ENCODE results near the gene GRAMD1B. TPM values are rescaled to one million over a fixed set of nuclear protein-coding genes. Genes with fewer than 3 reads are reported as not detected.

The GRAMD1B gene
- polyA plus RNA-seq, 2 of the 4 experiments (the other 2 are of a cell fraction) = 55.5 to 108 TPM

DNA sequence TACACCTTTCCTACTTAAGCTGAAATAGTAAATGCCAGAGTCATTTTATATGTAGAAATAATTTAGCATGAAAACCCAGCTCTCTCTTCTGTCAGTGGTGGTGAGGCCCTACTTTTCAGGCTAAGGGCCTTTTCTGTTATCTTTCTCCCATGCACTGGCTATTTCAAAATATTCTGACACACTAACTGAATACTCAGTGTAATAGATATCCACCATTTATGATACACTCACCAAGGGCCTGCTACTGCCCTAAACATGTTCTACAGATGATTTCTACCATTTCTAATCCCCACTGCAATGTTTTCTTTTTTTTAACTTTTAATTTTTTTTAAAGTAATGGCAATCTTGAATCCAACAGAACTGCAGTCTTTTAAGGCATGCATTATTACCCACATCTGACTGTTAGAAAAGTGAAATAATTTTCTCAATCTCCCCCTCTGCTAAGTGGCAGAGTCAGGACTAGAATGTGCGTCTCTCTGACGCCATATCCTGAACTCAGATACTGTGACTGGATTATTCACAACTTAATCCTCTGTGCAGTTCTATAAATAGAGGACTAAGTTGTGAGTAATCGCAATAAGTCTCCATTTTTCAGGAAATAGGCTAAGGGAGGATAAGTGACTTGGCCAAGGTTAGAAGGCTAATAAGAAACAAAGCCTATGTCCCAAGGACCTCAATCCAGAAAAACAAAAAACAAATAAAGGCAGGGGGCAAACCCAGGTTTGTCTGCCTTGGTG lies 44.0 kb downstream of the GRAMD1B start:
- peak overlapping the region; percentile 92 to 96 for H3K27ac ChIP-seq
- POLR2A ChIA-PET = no interaction called here
- peak; percentile 50 to 70 for DNase-seq (ENCODE audit: low read depth in 1 of 2, low spot score in 1 of 2)
- WGBS (ENCODE audit: missing lambda C conversion rate) = 6% methylated on average over 3 of the region's 3 CpGs
- TF ChIP-seq JUNB (IDR thresholded peaks at IDR 0.05) = peak; percentile 49; the same call in 1 of the 2 replicates
- TF ChIP-seq, protein P1, sequence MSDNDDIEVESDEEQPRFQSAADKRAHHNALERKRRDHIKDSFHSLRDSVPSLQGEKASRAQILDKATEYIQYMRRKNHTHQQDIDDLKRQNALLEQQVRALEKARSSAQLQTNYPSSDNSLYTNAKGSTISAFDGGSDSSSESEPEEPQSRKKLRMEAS (IDR thresholded peaks at IDR 0.05) = no peak
- peak; percentile 51 to 62; a peak in 3 of 5 replicates for TF ChIP-seq EP300 (IDR thresholded peaks at IDR 0.05)
- peak; percentile 29 to 38; a peak in 1 of 5 replicates for TF ChIP-seq JUN (IDR thresholded peaks at IDR 0.05)
- TF ChIP-seq, protein P2, sequence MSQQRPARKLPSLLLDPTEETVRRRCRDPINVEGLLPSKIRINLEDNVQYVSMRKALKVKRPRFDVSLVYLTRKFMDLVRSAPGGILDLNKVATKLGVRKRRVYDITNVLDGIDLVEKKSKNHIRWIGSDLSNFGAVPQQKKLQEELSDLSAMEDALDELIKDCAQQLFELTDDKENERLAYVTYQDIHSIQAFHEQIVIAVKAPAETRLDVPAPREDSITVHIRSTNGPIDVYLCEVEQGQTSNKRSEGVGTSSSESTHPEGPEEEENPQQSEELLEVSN (IDR thresholded peaks at IDR 0.05; ENCODE audit: borderline replicate concordance, low read depth) = no peak
- no peak for TF ChIP-seq FOSL2 (IDR thresholded peaks at IDR 0.05)
- peak; percentile 72 for TF ChIP-seq FOSL2 (CRISPR knock-in tag; IDR thresholded peaks at IDR 0.05)
- peak; percentile 51; the same call in 1 of the 2 replicates for TF ChIP-seq GATA3 (IDR thresholded peaks at IDR 0.05; ENCODE audit: borderline replicate concordance)
- FAIRE-seq = no peak
- ATAC-seq = peak; percentile 69 to 79
- peak overlapping the region; percentile 75 for H3K4me2 ChIP-seq
- no peaks in the 10 kb centered on the region for H3K9me3 ChIP-seq
- H3K4me3 ChIP-seq = no peak overlapping the region
- CTCF ChIA-PET = interaction anchor here (0.6 to 7.9 kb wide), 10 partner anchors 10 to 371 kb away, joined by 3 to 147 read pairs (median 5); no protein-coding TSS in a partner anchor
- H3K4me1 ChIP-seq = peaks cover 98% of the 10 kb centered on the region

DNA sequence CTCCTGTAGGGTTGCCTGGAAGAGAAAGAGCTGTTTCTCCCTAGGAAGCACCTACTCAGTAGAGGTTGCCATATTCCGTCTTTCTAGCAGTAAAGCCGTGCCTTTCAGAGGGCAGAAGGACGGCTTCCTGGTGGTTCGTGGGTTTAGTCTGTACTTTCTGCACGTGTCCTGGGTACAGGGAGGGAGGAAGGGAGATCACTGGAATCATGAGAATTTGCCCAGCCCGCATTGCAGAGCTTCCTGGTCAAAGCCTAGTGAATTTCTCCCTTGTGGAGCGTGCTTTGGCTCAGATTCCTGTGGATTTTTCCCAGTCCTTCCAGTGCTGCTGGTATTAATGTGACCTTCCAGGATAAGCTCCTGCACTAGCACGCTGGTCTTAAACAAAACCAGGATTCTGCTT lies 44.9 kb downstream of the GRAMD1B start:
- POLR2A ChIA-PET = interaction anchor here (1.0 kb wide), 1 partner anchor 21 kb away, joined by 3 read pairs; no protein-coding TSS in a partner anchor
- no peak for FAIRE-seq
- peak overlapping the region; percentile 92 to 96 for H3K27ac ChIP-seq

DNA sequence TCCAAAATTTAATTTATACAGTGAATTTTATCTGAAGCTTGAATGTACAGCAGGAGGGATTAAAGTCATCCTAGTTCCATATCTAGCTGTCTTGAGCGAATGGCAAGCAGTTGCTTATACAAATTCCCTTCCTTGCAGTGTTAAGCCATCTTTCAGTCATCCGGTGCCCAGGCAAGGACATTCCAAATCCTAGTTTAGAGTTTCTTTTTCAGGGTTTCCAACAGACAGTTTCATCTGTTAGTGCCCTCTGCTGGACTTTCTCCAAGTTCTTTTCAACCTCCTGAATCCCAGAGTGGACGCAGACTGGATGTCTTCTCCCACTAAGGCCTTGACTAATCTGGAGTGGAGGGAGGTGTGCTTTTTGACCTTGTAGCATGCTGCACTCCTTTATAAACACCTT lies 45.4 kb downstream of the GRAMD1B start:
- peaks cover 96% of the 10 kb centered on the region for H3K4me1 ChIP-seq
- no peaks in the 10 kb centered on the region for H3K9me3 ChIP-seq
- DNase-seq (ENCODE audit: low read depth in 1 of 2, low spot score in 1 of 2) (peak; percentile 22 to 58), ATAC-seq (peak; percentile 53 to 70), FAIRE-seq (no peak)
- no peak overlapping the region for H3K4me3 ChIP-seq
- POLR2A ChIA-PET = interaction anchor here (0.6 to 1.0 kb wide), 2 partner anchors 21 to 413 kb away, joined by 3 read pairs; no protein-coding TSS in a partner anchor
- no peak for TF ChIP-seq ESRRA (IDR thresholded peaks at IDR 0.05; ENCODE audit: borderline replicate concordance, low read length)
- no peak for TF ChIP-seq NPAS2 (CRISPR knock-in tag; IDR thresholded peaks at IDR 0.05; ENCODE audit: borderline replicate concordance)
- TF ChIP-seq, protein P1 (IDR thresholded peaks at IDR 0.05) = no peak
- TF ChIP-seq, protein P3, sequence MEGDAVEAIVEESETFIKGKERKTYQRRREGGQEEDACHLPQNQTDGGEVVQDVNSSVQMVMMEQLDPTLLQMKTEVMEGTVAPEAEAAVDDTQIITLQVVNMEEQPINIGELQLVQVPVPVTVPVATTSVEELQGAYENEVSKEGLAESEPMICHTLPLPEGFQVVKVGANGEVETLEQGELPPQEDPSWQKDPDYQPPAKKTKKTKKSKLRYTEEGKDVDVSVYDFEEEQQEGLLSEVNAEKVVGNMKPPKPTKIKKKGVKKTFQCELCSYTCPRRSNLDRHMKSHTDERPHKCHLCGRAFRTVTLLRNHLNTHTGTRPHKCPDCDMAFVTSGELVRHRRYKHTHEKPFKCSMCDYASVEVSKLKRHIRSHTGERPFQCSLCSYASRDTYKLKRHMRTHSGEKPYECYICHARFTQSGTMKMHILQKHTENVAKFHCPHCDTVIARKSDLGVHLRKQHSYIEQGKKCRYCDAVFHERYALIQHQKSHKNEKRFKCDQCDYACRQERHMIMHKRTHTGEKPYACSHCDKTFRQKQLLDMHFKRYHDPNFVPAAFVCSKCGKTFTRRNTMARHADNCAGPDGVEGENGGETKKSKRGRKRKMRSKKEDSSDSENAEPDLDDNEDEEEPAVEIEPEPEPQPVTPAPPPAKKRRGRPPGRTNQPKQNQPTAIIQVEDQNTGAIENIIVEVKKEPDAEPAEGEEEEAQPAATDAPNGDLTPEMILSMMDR (IDR thresholded peaks at IDR 0.05) = peak; percentile 36
- TF ChIP-seq SREBF2 (IDR thresholded peaks at IDR 0.05) = no peak
- TF ChIP-seq, protein P4, sequence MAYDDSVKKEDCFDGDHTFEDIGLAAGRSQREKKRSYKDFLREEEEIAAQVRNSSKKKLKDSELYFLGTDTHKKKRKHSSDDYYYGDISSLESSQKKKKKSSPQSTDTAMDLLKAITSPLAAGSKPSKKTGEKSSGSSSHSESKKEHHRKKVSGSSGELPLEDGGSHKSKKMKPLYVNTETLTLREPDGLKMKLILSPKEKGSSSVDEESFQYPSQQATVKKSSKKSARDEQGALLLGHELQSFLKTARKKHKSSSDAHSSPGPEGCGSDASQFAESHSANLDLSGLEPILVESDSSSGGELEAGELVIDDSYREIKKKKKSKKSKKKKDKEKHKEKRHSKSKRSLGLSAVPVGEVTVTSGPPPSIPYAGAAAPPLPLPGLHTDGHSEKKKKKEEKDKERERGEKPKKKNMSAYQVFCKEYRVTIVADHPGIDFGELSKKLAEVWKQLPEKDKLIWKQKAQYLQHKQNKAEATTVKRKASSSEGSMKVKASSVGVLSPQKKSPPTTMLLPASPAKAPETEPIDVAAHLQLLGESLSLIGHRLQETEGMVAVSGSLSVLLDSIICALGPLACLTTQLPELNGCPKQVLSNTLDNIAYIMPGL (CRISPR knock-in tag; IDR thresholded peaks at IDR 0.05; ENCODE audit: borderline replicate concordance) = no peak
- no peak for TF ChIP-seq ZNF302 (CRISPR knock-in tag; IDR thresholded peaks at IDR 0.05)
- peak; percentile 55; the same call in 2 of the 3 replicates for TF ChIP-seq SMC3 (IDR thresholded peaks at IDR 0.05)
- no peak for TF ChIP-seq RNF2 (IDR thresholded peaks at IDR 0.05; ENCODE audit: borderline replicate concordance, low read depth)
- TF ChIP-seq NFE2L2 (conservative IDR thresholded peaks at IDR 0.05; ENCODE audit: low read length) = no peak
- TF ChIP-seq HDAC2 (IDR thresholded peaks at IDR 0.05) = no peak
- peak; percentile 40 to 47; a peak in 4 of 5 replicates for TF ChIP-seq RAD21 (conservative IDR thresholded peaks at IDR 0.05 in 1 of 2, IDR thresholded peaks at IDR 0.05 in 1 of 2)
- CTCF ChIA-PET = interaction anchor here (0.7 to 7.9 kb wide), 17 partner anchors 9 to 372 kb away, joined by 3 to 147 read pairs (median 5); no protein-coding TSS in a partner anchor
- peak overlapping the region; percentile 92 to 96 for H3K27ac ChIP-seq
- H3K4me2 ChIP-seq = peak overlapping the region; percentile 75
- WGBS (ENCODE audit: missing lambda C conversion rate) = 40% methylated on average over 3 of the region's 3 CpGs

More for the DNA sequence above, 44.9 kb downstream of the GRAMD1B start:
- 31% methylated on average over 5 of the region's 8 CpGs for WGBS (ENCODE audit: missing lambda C conversion rate)
- Histone ChIP-seq H3K4me2 (peak overlapping the region; percentile 75), H3K4me3 (no peak overlapping the region), H3K9me3 (no peaks in the 10 kb centered on the region), H3K4me1 (peaks cover 96% of the 10 kb centered on the region)
- CTCF ChIA-PET = interaction anchor here (0.7 to 7.9 kb wide), 18 partner anchors 9 to 372 kb away, joined by 3 to 147 read pairs (median 4); no protein-coding TSS in a partner anchor
- DNase-seq (ENCODE audit: low read depth in 1 of 2, low spot score in 1 of 2) = peak in 1 of 2 experiments; percentile 51
- no peak for TF ChIP-seq CEBPB (IDR thresholded peaks at IDR 0.05)
- TF ChIP-seq, protein P5, sequence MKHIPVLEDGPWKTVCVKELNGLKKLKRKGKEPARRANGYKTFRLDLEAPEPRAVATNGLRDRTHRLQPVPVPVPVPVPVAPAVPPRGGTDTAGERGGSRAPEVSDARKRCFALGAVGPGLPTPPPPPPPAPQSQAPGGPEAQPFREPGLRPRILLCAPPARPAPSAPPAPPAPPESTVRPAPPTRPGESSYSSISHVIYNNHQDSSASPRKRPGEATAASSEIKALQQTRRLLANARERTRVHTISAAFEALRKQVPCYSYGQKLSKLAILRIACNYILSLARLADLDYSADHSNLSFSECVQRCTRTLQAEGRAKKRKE (CRISPR knock-in tag; IDR thresholded peaks at IDR 0.05; ENCODE audit: low read depth) = peak; percentile 17; the same call in 1 of the 2 replicates
- ATAC-seq = peak; percentile 51 to 54
